Parathyroid adenoma (tissue), 2 donors: ENCODE data around the gene HGF.

Experiments used
- H2AFZ ChIP-seq: fragments of 300-600 bp; sonication (generic); one replicate; pipeline ENCODE4 v1.7.0; 2017; ENCODE audit warnings: antibody characterized with exemption, mild to moderate bottlenecking
- H3K27ac ChIP-seq: fragments of 300-600 bp; sonication (generic); one replicate; pipeline ENCODE4 v1.7.0; 2017
- H3K27me3 ChIP-seq: fragments of 300-600 bp; sonication (generic); one replicate; pipeline ENCODE4 v1.7.0; 2017; ENCODE audit warnings: low read length; ENCODE audit not compliant: control insufficient read depth, insufficient read depth
- H3K36me3 ChIP-seq: fragments of 300-600 bp; sonication (generic); one replicate; pipeline ENCODE4 v1.7.0; 2017; ENCODE audit warnings: low read length; ENCODE audit not compliant: control insufficient read depth, insufficient read depth
- H3K4me1 ChIP-seq: fragments of 300-600 bp; sonication (generic); one replicate; pipeline ENCODE4 v1.7.0; 2017; ENCODE audit warnings: control low read depth
- H3K4me2 ChIP-seq: fragments of 300-600 bp; sonication (generic); one replicate; pipeline ENCODE4 v1.7.0; 2017; ENCODE audit warnings: low read length
- H3K4me3 ChIP-seq: fragments of 300-600 bp; sonication (generic); one replicate; pipeline ENCODE4 v1.7.0; 2017; ENCODE audit warnings: low read depth, low read length
- H3K79me2 ChIP-seq: fragments of 300-600 bp; sonication (generic); one replicate; pipeline ENCODE4 v1.7.0; 2017; ENCODE audit warnings: control low read depth
- H3K9ac ChIP-seq: fragments of 300-600 bp; sonication (generic); one replicate; pipeline ENCODE4 v1.7.0; 2017; ENCODE audit warnings: mild to moderate bottlenecking
- H3K9me3 ChIP-seq: fragments of 300-600 bp; sonication (generic); one replicate; pipeline ENCODE4 v1.7.0; 2017; ENCODE audit warnings: low read length; ENCODE audit not compliant: control insufficient read depth
- CTCF ChIP-seq: fragments of 300-600 bp; sonication (generic); IDR thresholded peaks from one replicate; pipeline ENCODE4 v1.7.0; 2017; ENCODE audit warnings: antibody characterized with exemption, mild to moderate bottlenecking
- donor health status: primary hyperparathyroidism.

Gene HGF

GRCh38 chr7:81676105-81676811 is 93.6 kb downstream of the HGF start:
- Histone ChIP-seq H3K27ac (no peak overlapping the region), H2AFZ (no peak overlapping the region)
- no peak for TF ChIP-seq CTCF

GRCh38 chr7:81674431-81674830 is 95.4 kb downstream of the HGF start:
- no peak overlapping the region for H3K27ac ChIP-seq
- H3K4me1 ChIP-seq = no peaks in the 10 kb centered on the region
- H3K4me2 ChIP-seq = no peak overlapping the region
- H3K27me3 ChIP-seq = no peaks in the 10 kb centered on the region
- H2AFZ ChIP-seq = no peak overlapping the region
- H3K4me3 ChIP-seq = no peak overlapping the region
- H3K9me3 ChIP-seq = no peaks in the 10 kb centered on the region
- H3K79me2 ChIP-seq = no peaks in the 10 kb centered on the region
- no peaks in the 10 kb centered on the region for H3K36me3 ChIP-seq
- no peak overlapping the region for H3K9ac ChIP-seq
- TF ChIP-seq CTCF = no peak

More at GRCh38 chr7:81676105-81676811, 93.6 kb downstream of the HGF start:
- Histone ChIP-seq H3K4me1 (no peaks in the 10 kb centered on the region), H3K9me3 (no peaks in the 10 kb centered on the region), H3K4me3 (no peak overlapping the region), H3K27me3 (no peaks in the 10 kb centered on the region), H3K36me3 (no peaks in the 10 kb centered on the region), H3K9ac (no peak overlapping the region), H3K79me2 (no peaks in the 10 kb centered on the region), H3K4me2 (no peak overlapping the region)

GRCh38 chr7:81672872-81673271 is 97.0 kb downstream of the HGF start:
- Histone ChIP-seq H3K79me2 (no peaks in the 10 kb centered on the region), H3K9me3 (no peaks in the 10 kb centered on the region)

GRCh38 chr7:81669476-81670105 is 100.3 kb downstream of the HGF start:
- Histone ChIP-seq H3K4me1 (no peaks in the 10 kb centered on the region), H3K4me2 (no peak overlapping the region), H3K9ac (no peak overlapping the region), H3K36me3 (no peaks in the 10 kb centered on the region), H2AFZ (no peak overlapping the region), H3K4me3 (no peak overlapping the region), H3K27me3 (no peaks in the 10 kb centered on the region), H3K9me3 (no peaks in the 10 kb centered on the region), H3K79me2 (no peaks in the 10 kb centered on the region), H3K27ac (no peak overlapping the region)
- no peak for TF ChIP-seq CTCF

More at GRCh38 chr7:81672872-81673271, 97.0 kb downstream of the HGF start:
- TF ChIP-seq CTCF = no peak
- no peak overlapping the region for H3K4me3 ChIP-seq
- H3K27me3 ChIP-seq = no peaks in the 10 kb centered on the region
- no peaks in the 10 kb centered on the region for H3K4me1 ChIP-seq
- no peak overlapping the region for H3K27ac ChIP-seq
- no peak overlapping the region for H3K9ac ChIP-seq
- no peaks in the 10 kb centered on the region for H3K36me3 ChIP-seq
- H2AFZ ChIP-seq = no peak overlapping the region
- no peak overlapping the region for H3K4me2 ChIP-seq
